Skeletal muscle cell (primary cell): ENCODE results near the gene PPFIBP2.
A peak's percentile ranks its signal among the peaks of the same experiment; 100 is the strongest.

Source experiments
- DNase-seq: peaks from one replicate; pipeline ENCODE4 v3.0.0-alpha.2; 2010; ENCODE audit warnings: low read depth
- H3K4me3 ChIP-seq: 2 replicates; pipeline ENCODE4 v1.5.1; 2011; ENCODE audit warnings: low read depth, mild to moderate bottlenecking, control low read depth, low read length, moderate library complexity

The PPFIBP2 gene

DNA sequence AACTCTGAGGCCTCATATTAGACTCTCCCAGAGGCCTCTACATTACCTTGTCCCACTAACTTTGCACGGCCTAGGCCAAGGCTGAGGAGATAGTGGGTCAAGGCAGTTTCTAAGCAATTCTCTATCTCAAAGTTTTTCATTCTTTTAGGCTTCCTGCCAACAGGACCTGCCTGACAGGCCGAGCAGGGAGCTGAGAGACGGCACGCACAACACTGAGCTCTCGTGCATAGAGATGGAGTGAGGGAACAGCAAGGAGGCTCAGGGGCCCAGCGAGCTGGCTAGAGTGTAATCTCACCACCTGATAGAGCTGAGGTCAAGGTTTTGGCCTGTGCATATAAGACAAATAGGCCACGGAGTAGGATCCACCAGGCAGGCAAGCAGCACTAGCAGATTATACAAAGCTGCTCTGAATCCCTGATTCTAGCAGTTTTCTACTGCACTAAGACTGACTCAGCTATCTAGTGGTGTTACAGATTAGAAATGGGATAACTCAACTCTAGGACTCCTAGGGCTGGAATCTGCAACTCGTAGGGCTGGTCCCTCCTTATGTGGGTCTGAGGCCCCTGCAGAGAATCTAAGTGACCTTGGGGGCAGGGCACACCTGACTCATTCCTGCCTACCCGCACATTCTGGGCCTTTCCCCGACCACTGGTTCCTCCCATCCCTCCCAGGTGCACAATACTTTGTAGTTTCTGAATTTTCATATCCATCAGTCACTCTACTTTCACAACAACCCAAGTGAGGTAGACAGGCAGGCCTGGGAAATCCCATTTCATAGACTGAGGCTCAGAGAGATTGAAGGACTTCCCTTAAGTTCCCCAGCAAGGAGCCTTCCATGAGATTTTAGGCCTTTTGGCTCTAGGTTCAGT lies 157.8 kb downstream of the PPFIBP2 start:
- H3K4me3 ChIP-seq: no peak overlapping the region
- DNase-seq: no peak

- no peak for DNase-seq
These were observed 158.6 kb downstream of the PPFIBP2 start for GRCh38 chr11:7672276-7672959.

DNA sequence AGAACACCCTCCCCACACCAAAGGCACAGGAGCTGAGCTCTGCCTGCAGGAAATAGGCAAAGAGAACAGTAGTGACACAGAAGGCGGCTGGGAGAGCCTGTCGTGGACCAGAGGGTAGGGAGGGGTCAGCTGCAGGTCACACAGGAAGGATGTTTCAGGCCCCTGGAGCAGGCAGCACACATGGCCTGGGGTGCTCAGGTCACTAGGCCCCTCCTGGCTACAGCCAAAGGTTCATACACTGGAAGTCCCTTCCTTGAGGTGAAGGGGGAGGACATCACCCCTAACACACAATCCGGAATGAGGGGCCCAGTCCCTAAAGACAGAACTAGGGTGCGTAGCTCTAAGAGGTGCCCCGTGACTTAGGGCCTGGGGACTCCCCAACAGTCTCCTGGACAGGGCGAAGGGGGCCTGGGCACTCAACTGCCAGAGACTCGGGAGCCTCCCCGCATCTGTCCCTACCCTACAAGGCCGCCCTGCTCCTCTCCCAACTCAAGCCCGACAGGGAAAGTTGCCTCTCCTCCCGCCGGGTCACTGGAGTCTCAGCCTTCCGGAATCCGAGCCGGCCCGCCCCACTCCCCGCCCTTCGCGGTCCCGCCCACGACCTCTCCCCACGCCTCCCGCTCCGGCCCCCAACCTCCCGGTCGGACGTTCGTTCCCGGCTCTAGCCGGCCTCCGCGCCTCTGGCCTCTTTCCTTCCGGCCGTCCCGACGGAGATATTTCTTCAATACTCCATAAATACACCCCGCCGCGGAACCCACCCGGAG lies 159.3 kb downstream of the PPFIBP2 start, which contains the start of gene CYB5R2:
CYB5R2 (minus strand) TSS at position 541 of the 764 bp plus-strand sequence. CDS start 675 bp downstream, outside the sequence.
- peak within 1 kb of the TSS; percentile 43 for H3K4me3 ChIP-seq
- DNase-seq: no peak

More at GRCh38 chr11:7672276-7672959, 158.6 kb downstream of the PPFIBP2 start:
- H3K4me3 ChIP-seq: no peak overlapping the region

GRCh38 chr11:7673724-7674434 lies 160.1 kb downstream of the PPFIBP2 start:
- DNase-seq: no peak
- H3K4me3 ChIP-seq: peak overlapping the region; percentile 43

GRCh38 chr11:7675631-7676030 lies 161.8 kb downstream of the PPFIBP2 start:
- DNase-seq: no peak
- H3K4me3 ChIP-seq: no peak overlapping the region

- H3K4me3 ChIP-seq: no peak overlapping the region
- no peak for DNase-seq
These were observed 163.3 kb downstream of the PPFIBP2 start for GRCh38 chr11:7677071-7677470.

- H3K4me3 ChIP-seq: no peak overlapping the region
- DNase-seq: no peak
These were observed 164.0 kb downstream of the PPFIBP2 start for GRCh38 chr11:7677796-7678201.

GRCh38 chr11:7683571-7683970 lies 169.8 kb downstream of the PPFIBP2 start:
- no peak for DNase-seq
- H3K4me3 ChIP-seq: no peak overlapping the region

DNA sequence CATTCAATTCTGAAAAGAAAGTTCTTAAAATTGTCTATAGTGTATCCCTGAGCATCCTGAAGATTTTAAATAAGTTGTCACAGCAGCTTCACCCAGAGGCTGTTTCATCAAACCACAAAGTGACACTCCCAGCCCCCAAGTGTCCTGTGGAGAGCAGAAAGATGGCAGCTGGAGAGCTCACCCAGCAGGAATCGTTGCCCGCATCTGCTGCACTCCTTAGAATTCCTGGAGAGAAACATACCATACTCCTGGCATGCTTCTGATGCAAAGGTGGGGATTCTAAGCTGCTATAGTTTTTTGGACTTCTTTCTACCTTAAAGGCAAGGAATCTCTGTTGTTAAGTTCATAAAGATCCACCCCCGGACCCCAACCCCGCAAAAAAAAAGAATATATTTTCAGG lies 173.0 kb downstream of the PPFIBP2 start:
- H3K4me3 ChIP-seq: no peak overlapping the region

GRCh38 chr11:7687386-7687785 lies 173.6 kb downstream of the PPFIBP2 start:
- no peak for DNase-seq
- no peak overlapping the region for H3K4me3 ChIP-seq

More for the DNA sequence above, 173.0 kb downstream of the PPFIBP2 start:
- no peak for DNase-seq

GRCh38 chr11:7688238-7688826 lies 174.5 kb downstream of the PPFIBP2 start:
- DNase-seq: no peak
- H3K4me3 ChIP-seq: no peak overlapping the region

DNA sequence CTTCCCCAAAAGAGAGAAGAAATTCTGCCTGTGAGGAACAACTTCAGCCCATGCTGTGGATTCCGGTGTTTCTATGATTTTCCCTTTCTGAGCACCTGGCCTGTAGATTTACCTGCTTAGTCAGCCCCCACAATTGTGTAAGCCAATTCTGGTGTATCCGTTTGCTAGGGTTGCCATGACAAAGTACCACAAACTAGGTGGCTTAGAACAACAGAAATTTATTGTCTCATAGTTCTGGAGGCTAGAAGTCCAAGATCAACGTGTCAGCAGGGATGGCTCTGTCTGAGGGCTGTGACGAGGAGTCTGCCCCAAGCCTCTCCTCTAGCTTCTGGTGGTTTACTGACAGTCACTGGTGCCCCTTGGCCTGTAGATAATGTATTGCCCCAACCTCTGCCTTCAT lies 175.4 kb downstream of the PPFIBP2 start:
- DNase-seq: no peak
- H3K4me3 ChIP-seq: no peak overlapping the region

- no peak for DNase-seq
- H3K4me3 ChIP-seq: no peak overlapping the region
These were observed 176.8 kb downstream of the PPFIBP2 start for GRCh38 chr11:7690648-7691047.

DNA sequence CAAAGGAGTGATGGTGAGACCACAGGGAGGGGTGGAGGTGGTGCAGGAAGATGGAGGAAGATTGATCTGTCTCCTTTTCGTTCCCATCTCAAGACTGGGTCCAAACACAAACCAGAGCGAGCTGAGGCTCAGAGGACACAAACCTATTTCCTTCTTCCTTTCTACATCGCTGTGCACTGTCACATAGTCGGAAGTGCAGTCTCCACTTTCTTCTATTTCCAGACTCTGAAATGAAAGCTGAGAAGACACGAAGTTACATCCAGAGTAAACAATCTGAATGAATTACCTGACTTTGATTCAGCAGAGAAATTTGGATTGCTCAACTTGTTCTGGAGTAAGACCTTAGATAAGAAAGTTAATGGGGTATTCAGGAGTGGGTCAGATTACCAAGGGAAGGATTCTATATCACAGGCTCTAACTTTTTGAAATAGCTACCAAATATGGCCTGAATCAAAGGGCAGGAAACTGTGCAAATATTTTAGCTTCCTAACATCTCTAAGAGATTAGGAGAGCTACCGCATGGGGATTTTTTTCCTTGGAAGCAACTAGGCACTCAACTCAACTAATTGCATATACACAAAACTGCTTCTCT lies 178.1 kb downstream of the PPFIBP2 start:
- no peak for DNase-seq
- no peak overlapping the region for H3K4me3 ChIP-seq

GRCh38 chr11:7692426-7692825 lies 178.6 kb downstream of the PPFIBP2 start:
- DNase-seq: no peak
- no peak overlapping the region for H3K4me3 ChIP-seq

DNA sequence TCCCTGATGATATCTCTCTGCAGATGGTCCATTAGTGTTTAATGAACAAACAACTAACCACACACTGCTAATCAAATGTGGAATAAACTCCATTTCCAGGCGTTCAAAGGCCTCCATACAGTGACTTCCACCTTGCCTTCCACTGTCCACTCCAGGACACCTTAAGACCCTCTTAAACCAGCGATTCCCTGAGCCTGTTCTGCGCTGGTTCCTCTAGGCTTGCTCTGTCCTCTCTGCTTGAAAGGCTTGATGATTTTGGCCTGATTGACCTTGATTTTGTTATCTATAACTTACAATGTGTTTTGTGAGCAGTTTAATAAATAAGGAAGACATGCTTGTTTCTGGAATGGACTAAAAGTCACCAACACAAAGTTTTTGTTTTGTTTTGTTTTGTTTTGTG lies 180.4 kb downstream of the PPFIBP2 start:
- DNase-seq: no peak
- no peak overlapping the region for H3K4me3 ChIP-seq

DNA sequence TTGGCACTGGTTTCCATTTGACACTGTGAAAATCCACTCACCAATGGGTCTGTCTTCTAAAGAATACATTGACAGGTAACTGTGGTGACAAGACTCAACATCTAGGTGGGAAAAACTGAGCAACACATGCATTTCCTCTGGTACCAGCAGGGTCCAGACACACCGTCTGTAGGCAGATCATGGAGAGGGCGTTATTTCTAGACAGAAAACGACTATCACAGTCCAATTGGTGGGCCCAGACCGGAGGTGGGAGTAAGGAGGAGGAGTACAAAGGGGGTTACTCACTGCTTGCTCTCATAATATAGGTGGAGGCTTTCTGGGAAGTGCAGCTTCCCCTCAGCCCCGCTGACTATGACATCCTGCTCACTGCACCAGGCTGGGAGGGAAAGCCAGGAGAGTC lies 182.6 kb downstream of the PPFIBP2 start:
- DNase-seq: no peak
- H3K4me3 ChIP-seq: no peak overlapping the region
